NCI-H187 (cell line): ENCODE results near the gene ZXDC.

Experiments used
- DNase-seq, 2 experiments: peaks; one replicate each; lab custom pipeline; 2025; lab: John Stamatoyannopoulos, UW

Gene ZXDC

GRCh38 chr3:126435456-126436315 is 40.0 kb downstream of the ZXDC start:
- DNase-seq, result no peak

DNA sequence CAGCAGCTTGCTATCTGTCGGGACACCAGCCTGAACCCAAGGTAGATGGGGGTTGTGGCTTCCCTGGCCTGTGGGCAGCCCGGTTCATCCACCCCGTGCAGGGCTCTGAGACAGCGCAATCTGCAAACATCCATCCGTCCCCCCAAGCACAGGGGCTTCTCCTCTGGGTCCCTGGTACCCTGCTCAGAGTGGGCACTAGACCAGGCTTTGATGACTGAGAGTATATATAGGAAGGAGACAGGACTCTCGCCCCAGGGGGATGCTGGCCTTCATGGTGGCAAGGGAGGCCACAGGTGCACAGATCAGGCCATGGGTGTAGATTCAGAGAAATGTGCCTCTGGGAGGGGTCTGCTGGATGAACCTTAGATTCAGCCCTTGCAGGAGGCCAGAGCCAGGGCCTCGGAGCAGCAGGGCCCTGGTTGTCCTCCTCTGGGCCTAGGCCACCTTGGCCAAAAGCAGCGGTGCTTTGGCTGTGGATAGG is 40.7 kb downstream of the ZXDC start:
- no peak for DNase-seq

- DNase-seq, result no peak
Measured at GRCh38 chr3:126434264-126434590, 41.5 kb downstream of the ZXDC start.

- DNase-seq, result no peak
Measured at GRCh38 chr3:126433496-126434263, 42.0 kb downstream of the ZXDC start.

DNA sequence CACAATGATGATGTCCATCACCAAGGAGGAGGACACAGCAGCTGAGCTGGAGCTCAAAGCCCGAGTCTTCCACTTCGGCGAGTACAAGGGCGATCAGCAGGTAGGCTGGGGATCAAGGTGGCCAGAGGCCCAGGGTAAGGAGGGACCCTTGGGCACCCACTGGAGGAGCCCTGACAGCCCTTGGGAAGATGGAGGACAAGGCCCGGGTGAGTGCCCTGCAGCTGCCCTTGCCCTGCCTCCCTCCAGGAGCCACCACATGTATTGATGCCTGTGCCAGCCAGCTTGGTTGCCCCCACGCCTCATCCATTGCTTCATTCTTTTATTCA is 42.6 kb downstream of the ZXDC start:
- DNase-seq, result no peak

GRCh38 chr3:126432361-126433104 is 43.2 kb downstream of the ZXDC start:
- DNase-seq, result no peak

DNA sequence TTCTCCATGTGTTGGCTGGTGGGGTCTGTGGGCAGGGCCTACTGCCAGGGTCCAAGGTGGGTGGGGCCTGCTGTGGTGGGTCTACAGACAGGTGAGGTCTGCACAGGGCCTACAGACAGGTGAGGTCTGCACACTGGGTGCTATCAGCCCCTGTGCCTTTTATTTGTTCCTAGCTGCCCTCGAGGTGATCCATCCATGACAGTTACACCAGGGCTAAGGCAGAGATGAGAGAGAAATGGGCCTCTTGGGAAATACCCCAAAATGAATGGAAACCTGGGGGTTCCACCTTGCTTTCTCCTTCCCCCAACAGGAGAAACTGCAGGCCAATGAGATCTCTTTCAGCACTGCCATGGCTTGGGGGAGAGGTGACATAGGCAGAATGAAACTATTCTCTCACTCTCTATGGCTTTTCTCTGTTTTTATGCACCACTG is 44.6 kb downstream of the ZXDC start:
- no peak for DNase-seq

DNA sequence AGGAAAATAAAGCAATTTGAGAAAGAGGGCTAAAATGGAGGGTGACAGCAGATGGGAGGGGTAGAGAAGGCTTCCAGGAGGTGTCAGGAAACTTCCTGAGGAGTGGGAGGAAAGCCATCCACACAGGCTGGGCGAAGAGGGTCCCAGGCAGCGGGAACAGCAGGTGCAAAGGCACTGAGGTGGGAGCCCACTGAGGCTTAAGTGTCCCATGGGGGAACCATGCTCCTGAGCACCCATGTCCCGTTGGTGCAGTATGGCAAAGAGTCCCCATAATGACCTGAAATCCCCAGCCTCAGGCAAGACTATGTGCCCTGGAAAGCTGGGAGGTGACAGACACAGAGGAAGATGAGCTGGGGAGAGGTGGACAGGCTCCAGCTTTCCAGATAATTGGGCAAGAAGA is 50.9 kb downstream of the ZXDC start:
- no peak for DNase-seq

- DNase-seq, result no peak
Measured at GRCh38 chr3:126424039-126424717, 51.5 kb downstream of the ZXDC start.

GRCh38 chr3:126423191-126424038 is 52.3 kb downstream of the ZXDC start:
- no peak for DNase-seq

DNA sequence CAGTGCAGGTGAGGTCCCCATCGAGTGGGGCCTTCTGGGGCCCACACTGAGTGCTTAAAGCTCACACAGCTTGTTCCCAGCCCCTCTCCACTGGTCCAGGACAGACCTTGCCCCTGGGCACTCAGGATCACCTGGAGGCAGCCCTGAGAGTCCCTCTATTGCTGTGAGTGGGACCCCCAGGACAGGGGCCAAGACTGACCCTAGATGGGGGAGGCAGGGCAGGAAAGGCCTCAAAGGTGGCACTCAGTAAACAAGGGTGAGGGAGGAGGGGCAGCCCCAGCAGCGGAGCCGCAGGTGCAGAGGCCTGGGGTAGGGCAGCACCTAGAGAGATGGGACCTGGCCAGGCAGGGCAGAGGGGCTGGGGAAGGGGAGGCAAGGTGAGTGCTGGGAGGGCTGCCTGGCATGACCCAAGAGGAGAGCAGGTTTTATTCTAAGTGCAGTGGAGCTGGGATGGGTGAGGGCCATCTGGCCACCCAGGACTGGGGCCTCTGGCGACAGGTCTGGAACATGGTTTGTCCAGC is 53.1 kb downstream of the ZXDC start:
- no peak for DNase-seq

- no peak for DNase-seq
Measured at GRCh38 chr3:126422121-126422520, 53.6 kb downstream of the ZXDC start.

DNA sequence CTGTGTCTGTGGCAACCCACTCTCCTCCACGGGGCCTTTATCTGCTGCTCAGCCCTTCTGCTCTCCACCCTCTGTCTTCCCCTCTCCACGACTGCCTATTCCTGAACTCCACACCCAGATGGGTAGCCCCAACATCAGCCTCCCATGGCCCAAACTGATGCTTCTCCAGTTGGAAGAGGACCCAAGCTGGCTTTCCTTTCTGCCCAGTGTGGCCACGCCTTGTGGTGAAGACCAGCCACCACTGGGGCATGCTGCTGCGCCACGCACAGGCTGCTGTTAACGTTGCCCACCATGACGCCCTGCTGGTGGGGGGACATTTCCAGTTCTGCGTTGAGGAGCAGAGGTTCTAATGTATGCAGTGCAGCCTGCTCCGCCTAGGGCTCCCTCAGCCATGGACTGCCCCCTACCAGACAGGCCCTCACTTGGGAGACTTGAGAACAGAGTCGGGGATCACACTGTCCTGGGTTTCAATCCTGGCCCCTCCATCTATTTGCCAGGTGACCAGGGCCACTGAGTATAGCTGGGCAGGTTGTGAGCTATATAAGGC is 54.0 kb downstream of the ZXDC start:
- no peak for DNase-seq

DNA sequence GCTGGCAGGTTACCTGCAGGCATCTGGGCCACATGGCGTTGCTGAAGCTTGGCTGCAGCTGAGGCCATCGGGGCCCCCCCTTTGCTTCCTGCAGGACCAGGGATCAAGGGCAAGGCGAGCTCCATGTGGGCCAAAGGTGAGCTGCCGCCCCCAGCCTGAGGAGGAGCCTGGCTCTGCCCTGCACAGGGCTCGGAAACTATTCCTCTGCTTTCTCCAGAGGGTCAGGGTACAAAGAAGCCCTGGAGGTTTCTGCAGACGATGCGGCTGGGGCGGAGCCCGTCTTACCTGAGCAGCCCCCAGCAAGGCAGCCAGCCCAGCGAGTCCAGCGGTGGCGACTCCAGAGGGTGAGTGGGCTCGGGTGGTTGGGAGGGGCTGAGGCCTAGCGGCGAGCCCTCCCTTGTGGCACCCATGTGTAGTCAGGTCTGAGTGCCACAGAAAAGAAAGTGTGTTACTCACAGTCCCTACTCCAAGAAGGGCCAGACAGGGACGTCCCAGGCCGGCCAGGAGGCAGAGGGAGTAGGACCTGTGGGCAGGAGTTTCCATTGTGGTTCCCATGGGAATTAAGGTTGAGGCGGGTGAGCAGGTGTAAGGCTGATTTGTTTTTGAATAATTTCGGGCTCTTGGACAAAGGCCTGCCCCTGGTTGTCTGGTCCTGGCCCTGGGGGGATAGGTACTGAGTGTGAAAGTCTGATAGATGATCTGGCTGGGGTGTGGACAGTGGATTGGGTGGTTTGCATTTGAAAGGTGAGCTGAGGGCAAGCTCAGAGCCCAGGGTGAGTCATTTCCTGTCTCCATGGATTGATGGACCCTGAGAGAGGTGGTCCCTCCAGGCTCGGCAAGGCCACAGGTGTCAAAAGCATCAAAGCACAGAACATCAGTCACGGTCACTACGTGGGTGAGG is 55.6 kb downstream of the ZXDC start:
- no peak for DNase-seq

DNA sequence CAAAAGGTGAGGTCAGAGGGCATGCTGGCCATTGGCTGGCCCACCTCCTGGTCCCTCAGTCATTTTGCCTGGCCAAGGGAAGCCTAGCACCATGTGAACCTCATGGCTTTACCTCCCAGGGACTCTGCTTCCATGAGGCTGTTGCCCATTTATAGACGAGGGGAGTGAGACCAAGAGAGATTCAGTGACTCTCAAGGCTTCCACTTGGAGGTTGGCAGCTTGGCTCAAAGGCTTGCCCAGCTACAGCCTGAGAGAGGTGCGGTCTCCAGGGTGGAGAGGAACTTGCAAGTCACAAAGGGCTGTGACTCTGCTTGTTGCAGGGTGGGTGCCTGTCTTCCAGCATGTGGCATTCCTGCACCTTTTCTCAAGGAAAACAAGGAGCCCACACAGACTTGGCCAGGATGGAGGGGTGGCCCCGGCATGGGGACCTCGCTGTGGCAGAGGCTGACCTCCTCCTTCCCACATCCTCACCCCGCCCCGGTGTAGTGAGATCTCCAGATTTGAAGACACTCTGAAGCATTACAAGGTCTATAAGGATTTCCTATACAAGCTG is 56.5 kb downstream of the ZXDC start:
- no peak for DNase-seq

- no peak for DNase-seq
Measured at GRCh38 chr3:126418661-126419131, 57.0 kb downstream of the ZXDC start.

DNA sequence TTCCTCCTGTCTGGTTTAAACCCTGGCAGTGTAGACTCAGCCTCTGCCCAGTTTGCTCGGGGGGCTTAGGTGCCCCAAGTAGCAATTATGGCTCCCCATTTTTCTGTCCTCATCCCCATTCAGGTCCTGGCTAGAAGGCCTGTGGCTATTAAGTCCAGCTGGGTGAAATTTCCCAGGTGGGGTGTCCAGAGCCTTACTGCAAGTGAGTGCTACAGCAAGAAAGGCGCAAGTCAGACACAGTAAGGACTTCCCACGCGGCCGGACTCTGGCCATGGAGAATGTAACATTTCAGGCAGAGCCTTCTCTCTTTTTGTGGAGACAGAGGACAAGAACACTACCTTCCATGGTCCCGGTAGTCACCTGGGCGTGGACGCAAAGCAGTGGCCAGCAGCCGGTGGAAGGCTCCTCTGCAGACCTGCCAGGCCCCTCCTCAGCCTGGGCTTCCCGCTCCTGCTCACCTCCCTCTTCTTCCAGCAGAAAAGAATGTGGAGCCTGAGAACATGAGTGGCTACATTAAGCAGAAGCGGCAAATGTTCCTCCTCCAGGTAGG is 57.6 kb downstream of the ZXDC start:
- no peak for DNase-seq

GRCh38 chr3:126417515-126417914 is 58.2 kb downstream of the ZXDC start:
- DNase-seq, result no peak

- DNase-seq, result no peak
Measured at GRCh38 chr3:126416943-126417342, 58.7 kb downstream of the ZXDC start.
